Sigmoid colon (tissue), 7 donors: ENCODE data around the gene CYTH3. TPM values are rescaled to one million over a fixed set of nuclear protein-coding genes. Genes with fewer than 3 reads are reported as not detected.
"Not testable (repeated sequence)": the region's sequence is repeated elsewhere in the genome, so short reads cannot be mapped to it uniquely, and the experiment has no call there.

Experiments
- DNase-seq: peaks from one replicate; pipeline ENCODE4 v3.0.0-alpha.2; 2019
- H3K27ac ChIP-seq, 4 donors: fragments of 200-600 bp; sonication (generic); one replicate each; pipeline ENCODE4 v1.5.1; 2016 to 2019; ENCODE audit warnings: mild to moderate bottlenecking in 1 of 4
- H3K27me3 ChIP-seq, 3 donors: fragments of 200-600 bp; sonication (generic); one replicate each; pipeline ENCODE4 v1.5.1; 2019; ENCODE audit warnings: mild to moderate bottlenecking in 1 of 3
- H3K36me3 ChIP-seq, 4 donors: fragments of 200-600 bp; sonication (generic); one replicate each; pipeline ENCODE4 v1.5.1; 2016 to 2019
- H3K4me1 ChIP-seq, 4 donors: fragments of 200-600 bp; sonication (generic); one replicate each; pipeline ENCODE4 v1.5.1; 2017 to 2019
- H3K4me3 ChIP-seq, 4 donors: fragments of 200-600 bp; sonication (generic); one replicate each; pipeline ENCODE4 v1.5.1; 2017 to 2019; ENCODE audit warnings: mild to moderate bottlenecking in 2 of 4, moderate library complexity in 1 of 4
- H3K9me3 ChIP-seq, 4 donors: fragments of 200-600 bp in 3 of 4; sonication (generic) in 3 of 4; one replicate each; pipeline versions ENCODE4 v1.5.1 to v1.6.1; 2013 to 2019
- EP300 ChIP-seq, 4 donors: sonication (generic); formaldehyde crosslinking; IDR thresholded peaks; one replicate each; pipeline ENCODE4 v1.6.1; 2017; ENCODE audit warnings: antibody characterized with exemption in 4 of 4
- POLR2A ChIP-seq, 2 donors: fragments of 450-650 bp; IDR thresholded peaks; one replicate each; pipeline ENCODE4 v1.6.1; 2016; ENCODE audit warnings: antibody characterized with exemption in 2 of 2, mild to moderate bottlenecking in 2 of 2, moderate library complexity in 2 of 2
- POLR2AphosphoS5 ChIP-seq, 4 donors: sonication (generic); formaldehyde crosslinking; IDR thresholded peaks; one replicate each; pipeline ENCODE4 v1.6.1; 2017; ENCODE audit warnings: antibody characterized with exemption in 4 of 4
- WGBS, 2 donors: extraction: QIAGEN DNeasy Blood & Tissue Kit; methylation state at CpG; one replicate each; pipeline ENCODE4 v1.1.7; 2013; 5-methylcytosine and 5-hydroxymethylcytosine counted together
- intact Hi-C: fragments of 100-400 bp; cut with DNase I; formaldehyde crosslinking; loops from one replicate; pipeline ENCODE4 v1.15.1; 2023
- polyA plus RNA-seq, 3 donors: library from polyadenylated mRNA; stranded (reverse); fragments of 200-250 nt; gene quantifications; one replicate each; pipeline ENCODE4 v1.2.3, GENCODE V29; 2013
- total RNA-seq, 4 donors: library from RNA; depleted of rRNA; stranded (reverse); fragments of >200 nt; gene quantifications; one replicate each; pipeline ENCODE4 v1.1.0, GENCODE V29; 2016
- TF ChIP-seq, protein P1 (sequence below), 4 experiments: fragments of 450-650 bp in 3 of 4; fragments of 200-600 bp in 1 of 4; IDR thresholded peaks; one replicate each; pipeline ENCODE4 v1.5.1; 2016 to 2019; ENCODE audit warnings: antibody characterized with exemption in 4 of 4, mild to moderate bottlenecking in 3 of 4, moderate library complexity in 2 of 4
- donor health status: healthy with polysubstance abuse.
- donor health status: Bipolar disorder and iron deficiency.
- donor health status: healthy.

The CYTH3 gene
- total and polyA plus RNA-seq, 7 donors: 6.5 to 34.8 (median 27.1) TPM

DNA sequence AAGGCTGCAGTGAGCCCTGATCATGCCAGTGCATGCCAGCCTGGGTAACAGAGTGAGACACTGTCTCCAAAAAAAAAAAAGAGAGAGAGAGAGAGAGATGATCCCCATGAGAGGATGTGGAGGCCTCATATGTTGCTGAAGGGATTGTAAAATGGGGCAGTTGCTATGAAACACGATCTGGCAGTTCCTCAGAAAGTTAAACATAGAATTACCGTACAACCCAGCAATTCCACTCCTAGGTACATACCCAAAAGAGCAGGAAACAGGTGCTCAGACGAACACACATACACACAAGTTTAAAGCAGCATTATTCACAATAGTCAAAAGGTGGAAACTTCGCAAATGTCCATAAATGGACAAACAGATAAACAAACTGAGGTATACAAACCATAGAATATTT lies 27.4 kb upstream of the CYTH3 start:
- H3K27me3 ChIP-seq: no peaks in the 10 kb centered on the region
- DNase-seq: no peak
- H3K27ac ChIP-seq: no peak overlapping the region
- H3K36me3 ChIP-seq: no peaks in the 10 kb centered on the region
- no peak for TF ChIP-seq EP300 (IDR thresholded peaks at IDR 0.05)
- TF ChIP-seq POLR2AphosphoS5 (IDR thresholded peaks at IDR 0.05): no peak
- TF ChIP-seq, protein P1, sequence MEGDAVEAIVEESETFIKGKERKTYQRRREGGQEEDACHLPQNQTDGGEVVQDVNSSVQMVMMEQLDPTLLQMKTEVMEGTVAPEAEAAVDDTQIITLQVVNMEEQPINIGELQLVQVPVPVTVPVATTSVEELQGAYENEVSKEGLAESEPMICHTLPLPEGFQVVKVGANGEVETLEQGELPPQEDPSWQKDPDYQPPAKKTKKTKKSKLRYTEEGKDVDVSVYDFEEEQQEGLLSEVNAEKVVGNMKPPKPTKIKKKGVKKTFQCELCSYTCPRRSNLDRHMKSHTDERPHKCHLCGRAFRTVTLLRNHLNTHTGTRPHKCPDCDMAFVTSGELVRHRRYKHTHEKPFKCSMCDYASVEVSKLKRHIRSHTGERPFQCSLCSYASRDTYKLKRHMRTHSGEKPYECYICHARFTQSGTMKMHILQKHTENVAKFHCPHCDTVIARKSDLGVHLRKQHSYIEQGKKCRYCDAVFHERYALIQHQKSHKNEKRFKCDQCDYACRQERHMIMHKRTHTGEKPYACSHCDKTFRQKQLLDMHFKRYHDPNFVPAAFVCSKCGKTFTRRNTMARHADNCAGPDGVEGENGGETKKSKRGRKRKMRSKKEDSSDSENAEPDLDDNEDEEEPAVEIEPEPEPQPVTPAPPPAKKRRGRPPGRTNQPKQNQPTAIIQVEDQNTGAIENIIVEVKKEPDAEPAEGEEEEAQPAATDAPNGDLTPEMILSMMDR (IDR thresholded peaks at IDR 0.05): no peak
- TF ChIP-seq POLR2A (IDR thresholded peaks at IDR 0.05): no peak
- H3K4me1 ChIP-seq: no peaks in the 10 kb centered on the region
- no peak overlapping the region for H3K4me3 ChIP-seq
- no peaks in the 10 kb centered on the region for H3K9me3 ChIP-seq
- intact Hi-C loops: no loop called here
- 68 to 69% methylated on average over 4 of the region's 4 CpGs for WGBS, 2 donors

DNA sequence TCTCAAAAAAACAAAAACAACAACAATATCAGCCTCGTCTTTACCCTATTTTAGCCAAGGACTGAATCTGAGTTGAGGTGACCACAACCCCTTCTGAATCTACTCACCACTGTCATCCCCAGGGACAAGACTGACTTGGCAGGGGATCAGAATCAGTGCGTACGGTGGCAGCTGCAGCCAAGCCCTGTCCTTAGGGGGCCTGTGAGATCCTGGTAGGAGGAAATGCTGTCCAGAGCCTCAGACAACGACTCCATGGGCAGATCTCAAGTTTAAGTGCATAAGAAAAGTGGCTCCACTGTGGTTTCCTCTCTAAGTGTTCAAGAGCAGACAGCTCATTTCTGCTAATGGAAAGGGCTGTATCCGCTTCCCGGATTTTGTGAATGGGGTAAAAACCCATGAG lies 22.4 kb upstream of the CYTH3 start:
- Histone ChIP-seq H3K4me1 (no peaks in the 10 kb centered on the region), H3K27ac (no peak overlapping the region), H3K4me3 (no peak overlapping the region), H3K9me3 (no peaks in the 10 kb centered on the region), H3K36me3 (no peaks in the 10 kb centered on the region), H3K27me3 (no peaks in the 10 kb centered on the region)
- TF ChIP-seq EP300 (IDR thresholded peaks at IDR 0.05) (no peak), POLR2AphosphoS5 (IDR thresholded peaks at IDR 0.05) (no peak), POLR2A (IDR thresholded peaks at IDR 0.05) (no peak)
- TF ChIP-seq, protein P1 (IDR thresholded peaks at IDR 0.05): no peak
- WGBS, 2 donors: 61 to 80% methylated on average over 6 of the region's 6 CpGs
- DNase-seq: no peak
- intact Hi-C loops: no loop called here

DNA sequence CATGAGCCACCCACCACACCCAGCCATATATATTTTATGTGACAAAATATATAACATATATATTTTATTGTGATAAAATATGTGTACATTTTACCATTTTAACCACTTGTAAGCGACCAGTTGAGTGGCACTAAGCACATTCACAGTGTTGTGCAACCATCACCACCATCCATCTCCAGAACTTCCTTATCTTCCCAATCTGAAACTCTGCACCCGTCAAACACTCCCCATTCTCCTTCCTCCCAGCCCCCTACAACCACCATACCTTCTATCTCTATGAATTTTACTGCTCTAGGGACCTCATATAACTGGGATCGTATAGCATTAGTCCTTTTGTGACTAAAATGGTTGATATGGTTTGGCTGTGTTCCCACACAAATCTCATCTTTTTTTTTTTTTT lies 20.8 kb upstream of the CYTH3 start:
- WGBS, 2 donors: 64 to 69% methylated on average over 3 of the region's 3 CpGs
- Histone ChIP-seq H3K9me3 (no peaks in the 10 kb centered on the region), H3K36me3 (no peaks in the 10 kb centered on the region), H3K27me3 (no peaks in the 10 kb centered on the region), H3K27ac (no peak overlapping the region), H3K4me3 (no peak overlapping the region), H3K4me1 (no peaks in the 10 kb centered on the region)
- TF ChIP-seq POLR2AphosphoS5 (IDR thresholded peaks at IDR 0.05) (no peak), POLR2A (IDR thresholded peaks at IDR 0.05) (no peak)
- intact Hi-C loops: no loop called here
- no peak for DNase-seq

DNA sequence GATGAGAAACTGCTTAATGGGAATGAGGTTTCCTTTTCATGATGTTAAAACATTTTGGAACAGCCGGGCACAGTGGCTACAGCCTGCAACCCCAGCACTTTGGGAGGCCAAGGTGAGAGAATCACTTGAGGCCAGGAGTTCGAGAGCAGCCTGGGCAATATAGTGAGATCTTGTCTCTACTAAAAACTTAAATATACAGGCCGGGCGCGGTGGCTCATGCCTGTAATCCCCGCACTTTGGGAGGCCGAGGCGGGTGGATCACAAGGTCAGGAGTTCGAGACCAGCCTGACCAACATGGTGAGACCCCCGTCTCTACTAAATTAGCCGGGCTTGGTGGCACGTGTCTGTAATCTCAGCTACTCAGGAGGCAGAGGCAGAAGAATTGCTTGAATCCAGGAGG lies 19.5 kb upstream of the CYTH3 start:
- 93 to 96% methylated on average over 12 of the region's 12 CpGs for WGBS, 2 donors
- DNase-seq, H3K36me3 ChIP-seq, H3K9me3 ChIP-seq, H3K4me1 ChIP-seq, H3K27ac ChIP-seq, intact Hi-C loops, H3K27me3 ChIP-seq, H3K4me3 ChIP-seq: not testable (repeated sequence)

DNA sequence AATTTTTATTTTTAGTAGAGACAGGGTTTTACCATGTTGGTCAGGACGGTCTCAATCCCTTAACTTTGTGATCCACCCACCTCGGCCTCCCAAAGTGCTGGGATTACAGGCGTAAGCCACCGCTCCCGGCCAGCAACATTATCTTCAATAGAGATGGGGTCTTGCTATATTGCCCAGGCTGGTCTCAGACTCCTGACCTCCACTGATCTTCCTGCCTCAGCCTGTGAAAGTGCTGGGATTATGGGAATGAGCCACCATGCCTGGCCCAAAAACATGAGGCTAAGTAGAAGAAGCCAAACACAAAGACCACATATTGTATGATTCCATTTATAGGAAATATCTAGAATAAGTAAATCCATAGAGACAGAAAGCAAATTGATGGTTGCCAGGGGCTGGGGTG lies 19.1 kb upstream of the CYTH3 start:
- Histone ChIP-seq H3K4me1 (no peaks in the 10 kb centered on the region), H3K27ac (no peak overlapping the region), H3K9me3 (no peaks in the 10 kb centered on the region), H3K36me3 (no peaks in the 10 kb centered on the region), H3K4me3 (no peak overlapping the region), H3K27me3 (no peaks in the 10 kb centered on the region)
- no peak for DNase-seq
- TF ChIP-seq, protein P1 (IDR thresholded peaks at IDR 0.05): no peak
- no peak for TF ChIP-seq POLR2A (IDR thresholded peaks at IDR 0.05)
- TF ChIP-seq POLR2AphosphoS5 (IDR thresholded peaks at IDR 0.05): no peak
- 97 to 98% methylated on average over 5 of the region's 5 CpGs for WGBS, 2 donors
- intact Hi-C loops: no loop called here

DNA sequence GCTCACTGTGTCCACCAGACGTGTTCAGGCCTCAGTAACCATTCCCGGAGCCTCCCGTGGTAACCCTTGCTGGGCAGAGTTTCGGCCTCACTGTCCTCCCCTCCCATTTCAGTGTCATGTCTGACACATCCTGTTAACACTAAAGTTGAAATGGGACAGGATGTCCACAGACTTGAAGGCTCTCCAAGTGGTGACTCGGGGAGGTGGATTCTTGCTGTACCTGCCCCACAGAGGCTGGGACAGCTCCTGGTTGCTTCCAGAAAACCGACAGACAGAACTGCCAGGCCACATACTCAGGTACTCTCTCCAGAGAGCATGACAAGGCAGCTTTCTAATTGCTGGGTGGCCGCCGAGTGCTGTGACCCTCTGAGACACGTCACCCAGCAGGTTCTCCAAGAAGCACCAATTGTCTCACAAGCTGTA lies 17.9 kb upstream of the CYTH3 start:
- 83 to 85% methylated on average over 9 of the region's 9 CpGs for WGBS, 2 donors
- Histone ChIP-seq H3K27ac (no peak overlapping the region), H3K27me3 (no peaks in the 10 kb centered on the region), H3K36me3 (no peaks in the 10 kb centered on the region), H3K4me3 (no peak overlapping the region), H3K9me3 (no peaks in the 10 kb centered on the region), H3K4me1 (no peaks in the 10 kb centered on the region)
- intact Hi-C loops: no loop called here
- DNase-seq: no peak
- TF ChIP-seq POLR2A (IDR thresholded peaks at IDR 0.05): no peak
- TF ChIP-seq EP300 (IDR thresholded peaks at IDR 0.05): no peak
- TF ChIP-seq POLR2AphosphoS5 (IDR thresholded peaks at IDR 0.05): no peak
- TF ChIP-seq, protein P1 (IDR thresholded peaks at IDR 0.05): no peak
